Neural cell (in vitro differentiated cells): ENCODE measurements around the gene ZWILCH. TPM values are rescaled to one million over a fixed set of nuclear protein-coding genes. Genes with fewer than 3 reads are reported as not detected.

Source experiments
- H2AFZ ChIP-seq: fragments of 200-600, 300-800 bp; sonication (generic), shearing (Covaris generic); 2 replicates; pipeline ENCODE4 v1.6.0; 2014; ENCODE audit warnings: low read depth, mild to moderate bottlenecking, antibody characterized with exemption, low read length, moderate library complexity
- H3F3A ChIP-seq: fragments of 200-600 bp; shearing (Covaris generic); 2 replicates; pipeline ENCODE4 v1.6.1; 2016; ENCODE audit warnings: mild to moderate bottlenecking, moderate library complexity, mixed read lengths, antibody characterized with exemption, low read length; ENCODE audit not compliant: insufficient read depth, poor library complexity, severe bottlenecking
- H3K27ac ChIP-seq: fragments of 200-600, 300-800 bp; sonication (generic), shearing (Covaris generic); 2 replicates; pipeline ENCODE4 v1.5.1; 2014; ENCODE audit warnings: mild to moderate bottlenecking, low read length, moderate library complexity
- H3K27me3 ChIP-seq: fragments of 300-800, 200-600 bp; sonication (generic), shearing (Covaris generic); 2 replicates; pipeline ENCODE4 v1.6.0; 2014; ENCODE audit warnings: mild to moderate bottlenecking, low read depth, low read length, moderate library complexity; ENCODE audit not compliant: insufficient read depth
- H3K36me3 ChIP-seq: fragments of 300-800, 200-600 bp; sonication (generic), shearing (Covaris generic); 2 replicates; pipeline ENCODE4 v1.5.1; 2014; ENCODE audit warnings: mild to moderate bottlenecking, antibody characterized with exemption, low read length, moderate library complexity; ENCODE audit not compliant: insufficient read depth
- H3K4me2 ChIP-seq: fragments of 300-800, 200-600 bp; sonication (generic), shearing (Covaris generic); 2 replicates; pipeline ENCODE4 v1.6.0; 2014; ENCODE audit warnings: mild to moderate bottlenecking, low read length
- H3K4me3 ChIP-seq: fragments of 300-800, 200-600 bp; sonication (generic), shearing (Covaris generic); 2 replicates; pipeline ENCODE4 v1.5.1; 2014; ENCODE audit warnings: mild to moderate bottlenecking, low read length, moderate library complexity
- H3K79me2 ChIP-seq: fragments of 200-600 bp; shearing (Covaris generic); replicated peaks from 2 replicates; pipeline ENCODE4 v1.6.0; 2014; ENCODE audit warnings: mild to moderate bottlenecking, low read length, moderate library complexity; ENCODE audit not compliant: insufficient read depth
- H3K9ac ChIP-seq: fragments of 300-800, 200-600 bp; sonication (generic), shearing (Covaris generic); 2 replicates; pipeline ENCODE4 v1.6.1; 2016; ENCODE audit warnings: mild to moderate bottlenecking, low read length, mixed read lengths
- H3K9me2 ChIP-seq: fragments of 200-600 bp; shearing (Covaris generic); 2 replicates; pipeline ENCODE4 v1.6.1; 2016; ENCODE audit warnings: mild to moderate bottlenecking, low read length, mixed read lengths; ENCODE audit not compliant: insufficient read depth
- H3K9me3 ChIP-seq: fragments of 200-600, 300-800 bp; sonication (generic), shearing (Covaris generic); 2 replicates; pipeline ENCODE4 v1.6.1; 2016; ENCODE audit warnings: mild to moderate bottlenecking, mixed run types, low read length, moderate library complexity, mixed read lengths
- H4K20me1 ChIP-seq: fragments of 200-600 bp; shearing (Covaris generic); 2 replicates; pipeline ENCODE4 v1.6.1; 2016; ENCODE audit warnings: mild to moderate bottlenecking, mixed run types; ENCODE audit not compliant: insufficient read depth
- CTCF ChIP-seq: fragments of 450-650 bp; IDR thresholded peaks from 2 replicates; pipeline ENCODE4 v1.5.1; 2014; ENCODE audit warnings: antibody characterized with exemption, mild to moderate bottlenecking, moderate library complexity; ENCODE audit not compliant: poor library complexity, severe bottlenecking
- EP300 ChIP-seq: fragments of 450-650 bp; conservative IDR thresholded peaks from 2 replicates; pipeline ENCODE4 v1.6.1; 2014; ENCODE audit warnings: antibody characterized with exemption, mild to moderate bottlenecking, moderate library complexity; ENCODE audit not compliant: poor library complexity, severe bottlenecking
- EZH2 ChIP-seq: fragments of 200-600, 300-800 bp; shearing (Covaris generic), sonication (generic); IDR thresholded peaks from 2 replicates; pipeline ENCODE4 v1.6.1; 2014; ENCODE audit warnings: antibody characterized with exemption, low read length, borderline replicate concordance, mild to moderate bottlenecking; ENCODE audit not compliant: insufficient read depth, poor library complexity, severe bottlenecking
- MXI1 ChIP-seq: fragments of 450-650 bp; conservative IDR thresholded peaks from 2 replicates; pipeline ENCODE4 v1.6.1; 2014; ENCODE audit warnings: antibody characterized with exemption, mild to moderate bottlenecking; ENCODE audit not compliant: poor library complexity, severe bottlenecking
- POLR2AphosphoS5 ChIP-seq: IDR thresholded peaks from 2 replicates; pipeline ENCODE4 v1.6.1; 2012
- RAD21 ChIP-seq: fragments of 450-650 bp; conservative IDR thresholded peaks from 2 replicates; pipeline ENCODE4 v1.6.1; 2014; ENCODE audit warnings: antibody characterized with exemption, mild to moderate bottlenecking, moderate library complexity
- REST ChIP-seq: IDR thresholded peaks from 2 replicates; pipeline ENCODE4 v1.6.1; 2012; ENCODE audit warnings: borderline replicate concordance
- SMC3 ChIP-seq: fragments of 450-650 bp; conservative IDR thresholded peaks from 2 replicates; pipeline ENCODE4 v1.6.1; 2014; ENCODE audit warnings: antibody characterized with exemption, mild to moderate bottlenecking, moderate library complexity; ENCODE audit not compliant: poor library complexity
- TAF1 ChIP-seq: IDR thresholded peaks from 2 replicates; pipeline ENCODE4 v1.6.1; 2012; ENCODE audit warnings: low read depth
- polyA plus RNA-seq: library from polyadenylated mRNA; depleted of rRNA; stranded (reverse); fragments of >200 nt; gene quantifications from 2 replicates; pipeline ENCODE4 v1.2.3, GENCODE V29; 2014

ZWILCH gene
- polyA plus RNA-seq, 1 donor from 2014 or later: 63.1 TPM

GRCh38 chr15:66592505-66593218, 87.5 kb downstream of the ZWILCH start:
- H3K9ac ChIP-seq: no peak overlapping the region
- no peak overlapping the region for H3K4me2 ChIP-seq
- no peaks in the 10 kb centered on the region for H3K27me3 ChIP-seq
- no peaks in the 10 kb centered on the region for H4K20me1 ChIP-seq
- no peak overlapping the region for H3K27ac ChIP-seq
- no peaks in the 10 kb centered on the region for H3K9me2 ChIP-seq
- no peaks in the 10 kb centered on the region for H3F3A ChIP-seq
- H2AFZ ChIP-seq: no peak overlapping the region
- H3K79me2 ChIP-seq: no peaks in the 10 kb centered on the region
- no peak overlapping the region for H3K4me3 ChIP-seq
- H3K9me3 ChIP-seq: no peaks in the 10 kb centered on the region
- TF ChIP-seq CTCF: no peak
- no peak for TF ChIP-seq TAF1
- TF ChIP-seq REST: no peak
- TF ChIP-seq SMC3: no peak
- no peak for TF ChIP-seq EP300
- no peak for TF ChIP-seq RAD21
- TF ChIP-seq POLR2AphosphoS5: no peak
- no peak for TF ChIP-seq EZH2
- no peak for TF ChIP-seq MXI1
- H3K36me3 ChIP-seq: no peaks in the 10 kb centered on the region

- Histone ChIP-seq H3K9ac (no peak overlapping the region), H3K4me3 (no peak overlapping the region), H3K9me2 (no peaks in the 10 kb centered on the region), H3K36me3 (no peaks in the 10 kb centered on the region), H3K79me2 (no peaks in the 10 kb centered on the region), H2AFZ (no peak overlapping the region), H3K27ac (no peak overlapping the region), H3K4me2 (no peak overlapping the region), H3K9me3 (no peaks in the 10 kb centered on the region), H4K20me1 (no peaks in the 10 kb centered on the region), H3K27me3 (no peaks in the 10 kb centered on the region), H3F3A (no peaks in the 10 kb centered on the region)
- TF ChIP-seq REST (no peak), EP300 (no peak), TAF1 (no peak), SMC3 (no peak), RAD21 (no peak), POLR2AphosphoS5 (no peak)
These were observed 88.2 kb downstream of the ZWILCH start for GRCh38 chr15:66593219-66593780.
